Measurements from ENCODE around the gene ZNF341.

DNA sequence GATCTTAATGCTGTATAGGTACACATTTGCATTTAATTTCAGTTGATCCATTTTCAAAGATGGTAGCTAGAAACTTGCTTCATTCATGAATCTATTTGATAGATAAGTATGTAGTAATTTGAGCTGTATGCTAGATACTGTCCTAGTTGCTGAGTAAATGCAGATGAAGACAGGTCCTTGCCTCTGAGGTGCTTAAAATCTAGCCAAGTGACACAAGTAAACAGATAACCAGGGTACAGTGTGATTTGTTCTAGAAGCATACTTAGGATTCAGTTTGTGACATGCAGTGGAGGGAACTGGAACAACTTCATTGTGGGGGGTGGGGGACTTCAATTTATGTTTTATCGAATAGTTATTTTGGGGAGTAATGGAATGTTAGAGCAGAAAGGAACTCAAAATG, 88.6 kb downstream of the ZNF341 start:
- TF ChIP-seq POLR2AphosphoS5 (IDR thresholded peaks at IDR 0.05; ENCODE audit: low read depth, low read length) = no peak
- TF ChIP-seq POLR2A (IDR thresholded peaks at IDR 0.05; ENCODE audit: low read depth, low read length) = no peak
- no peak for TF ChIP-seq TAF1 (IDR thresholded peaks at IDR 0.05; ENCODE audit: borderline replicate concordance, low read depth, low read length)

Measured in GM12892 (cell line).